Renal cortical epithelial cell (primary cell): Measurements from ENCODE around the gene CCDC198. TPM values are rescaled to one million over a fixed set of nuclear protein-coding genes. Genes with fewer than 3 reads are reported as not detected.

Experiments used
- DNase-seq: peaks from one replicate; pipeline ENCODE4 v3.0.0-alpha.2; 2011; ENCODE audit warnings: low read depth
- total RNA-seq: library from RNA; depleted of rRNA; stranded (reverse); fragments of >200 nt; gene quantifications from 2 replicates; pipeline ENCODE4 v1.2.3, GENCODE V29; 2014

CCDC198 gene
- total RNA-seq: 41.0 and 74.6 TPM in 2 replicates

GRCh38 chr14:57493467-57494181, at the start of gene CCDC198:
TSS of gene CCDC198 (minus strand) at chr14:57493857. CDS start at chr14:57493715, 142 bp downstream.
- peak; percentile 100 for DNase-seq

GRCh38 chr14:57533214-57533613, 39.6 kb upstream of the CCDC198 start:
- DNase-seq: peak; percentile 65

GRCh38 chr14:57530571-57530970, 36.9 kb upstream of the CCDC198 start:
- peak; percentile 83 for DNase-seq

- DNase-seq: no peak
These were observed 33.3 kb upstream of the CCDC198 start for GRCh38 chr14:57526942-57527341.

GRCh38 chr14:57519043-57519442, 25.4 kb upstream of the CCDC198 start:
- no peak for DNase-seq

- DNase-seq: peak; percentile 73
These were observed 18.6 kb upstream of the CCDC198 start for GRCh38 chr14:57512220-57512619.

- DNase-seq: no peak
These were observed 15.1 kb upstream of the CCDC198 start for GRCh38 chr14:57508756-57509155.

- DNase-seq: peak; percentile 63
These were observed 9.1 kb upstream of the CCDC198 start for GRCh38 chr14:57502586-57503254.

- DNase-seq: no peak
These were observed 7.4 kb upstream of the CCDC198 start for GRCh38 chr14:57501039-57501557.

- DNase-seq: no peak
These were observed 5.0 kb upstream of the CCDC198 start for GRCh38 chr14:57498659-57499058.

GRCh38 chr14:57498035-57498434, 4.4 kb upstream of the CCDC198 start:
- DNase-seq: no peak

- peak; percentile 82 for DNase-seq
These were observed 1.8 kb upstream of the CCDC198 start for GRCh38 chr14:57495416-57495815.

- peak; percentile 97 for DNase-seq
These were observed 798 bp downstream of the CCDC198 start for GRCh38 chr14:57492859-57493258.

- DNase-seq: peak; percentile 39
These were observed 2.0 kb downstream of the CCDC198 start for GRCh38 chr14:57491640-57492039.

- peak; percentile 83 for DNase-seq
These were observed 5.9 kb downstream of the CCDC198 start for GRCh38 chr14:57487771-57488170.

GRCh38 chr14:57486767-57487379, 6.8 kb downstream of the CCDC198 start:
- peak; percentile 86 for DNase-seq

GRCh38 chr14:57485635-57486034, 8.0 kb downstream of the CCDC198 start:
- DNase-seq: no peak

- no peak for DNase-seq
These were observed 11.5 kb downstream of the CCDC198 start for GRCh38 chr14:57482120-57482519.

- DNase-seq: peak; percentile 90
These were observed 13.6 kb downstream of the CCDC198 start for GRCh38 chr14:57480051-57480450.

GRCh38 chr14:57479197-57479596, 14.5 kb downstream of the CCDC198 start:
- DNase-seq: peak; percentile 97

- no peak for DNase-seq
These were observed 15.6 kb downstream of the CCDC198 start for GRCh38 chr14:57478050-57478449.

- DNase-seq: no peak
These were observed 22.7 kb downstream of the CCDC198 start for GRCh38 chr14:57470909-57471308.
